T-helper 9 cell (primary cell): ENCODE data around the gene RBM20.
"Not testable (repeated sequence)": the region's sequence is repeated elsewhere in the genome, so short reads cannot be mapped to it uniquely, and the experiment has no call there.

Source experiments
- DNase-seq: peaks from one replicate; pipeline ENCODE4 v3.0.0-alpha.2; 2020

RBM20 gene

GRCh38 chr10:110767601-110768000, 123.5 kb downstream of the RBM20 start:
- DNase-seq = not testable (repeated sequence)

GRCh38 chr10:110770243-110770642, 126.1 kb downstream of the RBM20 start:
- DNase-seq = no peak

GRCh38 chr10:110771486-110771885, 127.3 kb downstream of the RBM20 start:
- DNase-seq = no peak

GRCh38 chr10:110771991-110772390, 127.9 kb downstream of the RBM20 start:
- DNase-seq = no peak

GRCh38 chr10:110772454-110773025, 128.4 kb downstream of the RBM20 start:
- no peak for DNase-seq

- DNase-seq = no peak
Observed at GRCh38 chr10:110773693-110774068, 129.5 kb downstream of the RBM20 start.

GRCh38 chr10:110774069-110775019, 130.2 kb downstream of the RBM20 start:
- no peak for DNase-seq

- no peak for DNase-seq
Observed at GRCh38 chr10:110775020-110775375, 130.9 kb downstream of the RBM20 start.

- no peak for DNase-seq
Observed at GRCh38 chr10:110775406-110775805, 131.3 kb downstream of the RBM20 start.

GRCh38 chr10:110777017-110777416, 132.9 kb downstream of the RBM20 start:
- DNase-seq = no peak

GRCh38 chr10:110777661-110778060, 133.5 kb downstream of the RBM20 start:
- no peak for DNase-seq

- no peak for DNase-seq
Observed at GRCh38 chr10:110778211-110778610, 134.1 kb downstream of the RBM20 start.

GRCh38 chr10:110779489-110779888, 135.4 kb downstream of the RBM20 start:
- DNase-seq = no peak

GRCh38 chr10:110780704-110781103, 136.6 kb downstream of the RBM20 start:
- no peak for DNase-seq

- DNase-seq = no peak
Observed at GRCh38 chr10:110781139-110781538, 137.0 kb downstream of the RBM20 start.

- no peak for DNase-seq
Observed at GRCh38 chr10:110782616-110783015, 138.5 kb downstream of the RBM20 start.

- DNase-seq = peak; percentile 55
Observed at GRCh38 chr10:110783509-110784107, 139.5 kb downstream of the RBM20 start.

GRCh38 chr10:110784198-110784597, 140.1 kb downstream of the RBM20 start:
- DNase-seq = no peak

GRCh38 chr10:110786172-110786571, 142.0 kb downstream of the RBM20 start:
- no peak for DNase-seq

- no peak for DNase-seq
Observed at GRCh38 chr10:110788620-110789385, 144.7 kb downstream of the RBM20 start.

- DNase-seq = no peak
Observed at GRCh38 chr10:110789604-110790433, 145.7 kb downstream of the RBM20 start.

GRCh38 chr10:110790913-110791506, 146.9 kb downstream of the RBM20 start:
- no peak for DNase-seq
